Astrocyte (in vitro differentiated cells and primary cell): ENCODE results near the gene PER3.

Experiments
- CTCF ChIP-seq: IDR thresholded peaks from 2 replicates; pipeline ENCODE4 v1.5.1; 2011; ENCODE audit warnings: low read depth, mild to moderate bottlenecking, inconsistent platforms, low read length, moderate library complexity; ENCODE audit not compliant: insufficient read depth
- EZH2 ChIP-seq: IDR thresholded peaks from 2 replicates; pipeline ENCODE4 v1.6.1; 2012; ENCODE audit warnings: mild to moderate bottlenecking, low read length, inconsistent platforms; ENCODE audit not compliant: insufficient read depth

GRCh38 chr1:7869136-7869920 lies 85.2 kb downstream of the PER3 start:
- TF ChIP-seq CTCF, result no peak
- no peak for TF ChIP-seq EZH2
